Ovary (tissue), 9 donors: ENCODE data around the gene BIN1. TPM values are rescaled to one million over a fixed set of nuclear protein-coding genes. Genes with fewer than 3 reads are reported as not detected.

ENCODE experiments used
- DNase-seq, 5 donors: peaks; one replicate each; pipeline ENCODE4 v3.0.0-alpha.2; 2019 to 2020
- H3K27ac ChIP-seq, 2 donors: fragments of 200-600 bp; one replicate each; pipeline versions ENCODE4 v1.5.1 to v1.8.0; 2019 to 2022
- H3K27me3 ChIP-seq: fragments of 200-600 bp; one replicate; pipeline ENCODE4 v1.8.0; 2022
- H3K36me3 ChIP-seq: fragments of 200-600 bp; sonication (generic); one replicate; pipeline ENCODE4 v1.5.1; 2019
- H3K4me1 ChIP-seq: one replicate; pipeline ENCODE4 v1.8.1; 2013; ENCODE audit warnings: mild to moderate bottlenecking, moderate library complexity; ENCODE audit not compliant: insufficient read depth
- H3K4me3 ChIP-seq: fragments of 200-600 bp; sonication (generic); one replicate; pipeline ENCODE4 v1.5.1; 2017
- H3K9me3 ChIP-seq, 2 donors: fragments of 200-600 bp in 1 of 2; sonication (generic) in 1 of 2; one replicate each; pipeline versions ENCODE4 v1.5.1 to v1.8.1; 2013 to 2019; ENCODE audit warnings: mild to moderate bottlenecking in 1 of 2, moderate library complexity in 1 of 2
- EP300 ChIP-seq: sonication (generic); formaldehyde crosslinking; IDR thresholded peaks from one replicate; pipeline ENCODE4 v1.6.1; 2017; ENCODE audit warnings: antibody characterized with exemption
- POLR2A ChIP-seq: fragments of 450-650 bp; IDR thresholded peaks from one replicate; pipeline ENCODE4 v1.6.1; 2017; ENCODE audit warnings: antibody characterized with exemption, mild to moderate bottlenecking, moderate library complexity
- WGBS, 3 donors: extraction: QIAGEN DNeasy Blood & Tissue Kit in 1 of 3; methylation state at CpG; one replicate each; pipeline versions ENCODE4 v1.1.5 to v1.1.7; 2013 to 2017; 5-methylcytosine and 5-hydroxymethylcytosine counted together
- intact Hi-C, 4 donors: fragments of 100-400 bp; cut with DNase I; formaldehyde crosslinking; loops; one replicate each; pipeline versions ENCODE4 v1.11.0 to v1.15.1; 2022 to 2023
- polyA plus RNA-seq, 2 donors: library from polyadenylated mRNA; stranded (reverse); fragments of 200-250 nt in 1 of 2; fragments of 350-450 nt in 1 of 2; fragmentation: Illumina TruSeq in 1 of 2; extraction: RNeasy Lipid Tissue Mini Kit (QIAGEN cat#74804) in 1 of 2; gene quantifications; one replicate each; pipeline ENCODE4 v1.2.3, GENCODE V29; 2013 to 2014
- total RNA-seq, 7 donors: library from RNA; depleted of rRNA in 2 of 7; stranded (reverse); fragments of >200 nt in 2 of 7; fragmentation: NEBNext Ultra II Directional in 3 of 7; extraction: Animal tissue kit (Norgen Biotek cat#: 25700) in 3 of 7; gene quantifications; one replicate each; pipeline versions ENCODE4 v1.1.0 to v1.2.4, GENCODE V29; 2016 to 2023
- TF ChIP-seq, protein P1 (sequence below), 3 donors: fragments of 450-650 bp in 2 of 3; fragments of 200-600 bp in 1 of 3; IDR thresholded peaks; one replicate each; pipeline versions ENCODE4 v1.5.1 to v1.8.0; 2016 to 2022; ENCODE audit warnings: antibody characterized with exemption in 3 of 3, mild to moderate bottlenecking in 1 of 3
- donor health status: DM: no; HTN: no; CAD: no; lungs with moderate emphysema.
- donor health status: DM: no; HTN: no; CAD: no.
- donor health status: Bipolar disorder and iron deficiency.
- donor health status: DM: yes; HTN: yes; CAD: no.
- donor health status: DM: no; HTN: no; CAD: no.
- donor health status: DM: yes; HTN: yes; CAD: no.

Gene BIN1
- total and polyA plus RNA-seq, 9 donors, result 16.7 to 77.3 (median 54.0) TPM

- intact Hi-C loops, result no loop called here
- no peak overlapping the region for H3K27ac ChIP-seq
- no peaks in the 10 kb centered on the region for H3K36me3 ChIP-seq
- no peak overlapping the region for H3K4me3 ChIP-seq
- no peak for DNase-seq
- WGBS, 3 donors, result 86 to 93% (median 92%) methylated on average over 5 of the region's 5 CpGs
- no peaks in the 10 kb centered on the region for H3K27me3 ChIP-seq
- H3K4me1 ChIP-seq, result no peaks in the 10 kb centered on the region
- no peak for TF ChIP-seq EP300
- TF ChIP-seq POLR2A, result no peak
- TF ChIP-seq, protein P1, sequence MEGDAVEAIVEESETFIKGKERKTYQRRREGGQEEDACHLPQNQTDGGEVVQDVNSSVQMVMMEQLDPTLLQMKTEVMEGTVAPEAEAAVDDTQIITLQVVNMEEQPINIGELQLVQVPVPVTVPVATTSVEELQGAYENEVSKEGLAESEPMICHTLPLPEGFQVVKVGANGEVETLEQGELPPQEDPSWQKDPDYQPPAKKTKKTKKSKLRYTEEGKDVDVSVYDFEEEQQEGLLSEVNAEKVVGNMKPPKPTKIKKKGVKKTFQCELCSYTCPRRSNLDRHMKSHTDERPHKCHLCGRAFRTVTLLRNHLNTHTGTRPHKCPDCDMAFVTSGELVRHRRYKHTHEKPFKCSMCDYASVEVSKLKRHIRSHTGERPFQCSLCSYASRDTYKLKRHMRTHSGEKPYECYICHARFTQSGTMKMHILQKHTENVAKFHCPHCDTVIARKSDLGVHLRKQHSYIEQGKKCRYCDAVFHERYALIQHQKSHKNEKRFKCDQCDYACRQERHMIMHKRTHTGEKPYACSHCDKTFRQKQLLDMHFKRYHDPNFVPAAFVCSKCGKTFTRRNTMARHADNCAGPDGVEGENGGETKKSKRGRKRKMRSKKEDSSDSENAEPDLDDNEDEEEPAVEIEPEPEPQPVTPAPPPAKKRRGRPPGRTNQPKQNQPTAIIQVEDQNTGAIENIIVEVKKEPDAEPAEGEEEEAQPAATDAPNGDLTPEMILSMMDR (IDR thresholded peaks at IDR 0.05), result no peak
- H3K9me3 ChIP-seq, result no peaks in the 10 kb centered on the region
Observed at GRCh38 chr2:127017548-127017947, 89.4 kb downstream of the BIN1 start.

- H3K36me3 ChIP-seq, result no peaks in the 10 kb centered on the region
- no peaks in the 10 kb centered on the region for H3K4me1 ChIP-seq
- H3K9me3 ChIP-seq, result no peaks in the 10 kb centered on the region
- DNase-seq, result no peak
- no peaks in the 10 kb centered on the region for H3K27me3 ChIP-seq
- no peak overlapping the region for H3K27ac ChIP-seq
- WGBS, 3 donors, result 89 to 94% (median 90%) methylated on average over 21 to 24 of the region's 24 CpGs
- H3K4me3 ChIP-seq, result no peak overlapping the region
- TF ChIP-seq, protein P1 (IDR thresholded peaks at IDR 0.05), result no peak
- no peak for TF ChIP-seq POLR2A
- TF ChIP-seq EP300, result no peak
- intact Hi-C loops, result no loop called here
Observed at GRCh38 chr2:127016329-127016728, 90.6 kb downstream of the BIN1 start.

- no peak overlapping the region for H3K4me3 ChIP-seq
- intact Hi-C loops, result no loop called here
- no peaks in the 10 kb centered on the region for H3K9me3 ChIP-seq
- no peaks in the 10 kb centered on the region for H3K36me3 ChIP-seq
- TF ChIP-seq, protein P1 (IDR thresholded peaks at IDR 0.05), result no peak
- no peak for TF ChIP-seq EP300
- TF ChIP-seq POLR2A, result no peak
- 75 to 85% (median 85%) methylated on average over 8 of the region's 8 CpGs for WGBS, 3 donors
- no peak for DNase-seq
- peaks cover 2% of the 10 kb centered on the region for H3K4me1 ChIP-seq
- no peaks in the 10 kb centered on the region for H3K27me3 ChIP-seq
- H3K27ac ChIP-seq, result no peak overlapping the region
Observed at GRCh38 chr2:127015106-127015910, 91.6 kb downstream of the BIN1 start.

- intact Hi-C loops, result no loop called here
- no peaks in the 10 kb centered on the region for H3K36me3 ChIP-seq
- H3K27me3 ChIP-seq, result no peaks in the 10 kb centered on the region
- H3K4me1 ChIP-seq, result peaks cover 2% of the 10 kb centered on the region
- H3K9me3 ChIP-seq, result no peaks in the 10 kb centered on the region
- 45 to 54% (median 47%) methylated on average over 4 of the region's 4 CpGs for whole genome bisulfite sequencing, 3 donors
- TF ChIP-seq POLR2A (no peak), EP300 (no peak)
- TF ChIP-seq, protein P1 (IDR thresholded peaks at IDR 0.05), result no peak
- no peak overlapping the region for H3K27ac ChIP-seq
- no peak overlapping the region for H3K4me3 ChIP-seq
- DNase-seq, result no peak
Observed at GRCh38 chr2:127014630-127015029, 92.3 kb downstream of the BIN1 start.
